NCI-H2227 treated with DMSO at 0.1 percent for 48 hours (cell line): ENCODE results near the gene MOSPD3.
"Not testable (repeated sequence)": the region's sequence is repeated elsewhere in the genome, so short reads cannot be mapped to it uniquely, and the experiment has no call there.

Source experiments
- DNase-seq: peaks from one replicate; lab custom pipeline; 2025; lab: John Stamatoyannopoulos, UW

MOSPD3 gene

GRCh38 chr7:100626530-100627237 is 14.3 kb downstream of the MOSPD3 start:
- DNase-seq, result peak; percentile 90

GRCh38 chr7:100627238-100627549 is 14.9 kb downstream of the MOSPD3 start:
- no peak for DNase-seq

GRCh38 chr7:100629117-100629716 is 16.9 kb downstream of the MOSPD3 start:
- no peak for DNase-seq

GRCh38 chr7:100630066-100630465 is 17.7 kb downstream of the MOSPD3 start:
- no peak for DNase-seq

GRCh38 chr7:100632951-100633717 is 20.8 kb downstream of the MOSPD3 start:
- no peak for DNase-seq

- DNase-seq, result no peak
Measured at GRCh38 chr7:100639995-100640516, 27.7 kb downstream of the MOSPD3 start.

- DNase-seq, result no peak
Measured at GRCh38 chr7:100640517-100641440, 28.4 kb downstream of the MOSPD3 start.

GRCh38 chr7:100641463-100641859 is 29.1 kb downstream of the MOSPD3 start, which contains the start of gene TFR2:
TFR2 (minus strand) TSS chr7:100641552; CDS start chr7:100641509, 43 bp downstream.
- no peak for DNase-seq

GRCh38 chr7:100641860-100642533 is 29.7 kb downstream of the MOSPD3 start:
- no peak for DNase-seq

GRCh38 chr7:100642534-100642907 is 30.2 kb downstream of the MOSPD3 start:
- DNase-seq, result no peak

GRCh38 chr7:100649826-100650565 is 37.7 kb downstream of the MOSPD3 start:
- no peak for DNase-seq

GRCh38 chr7:100654908-100655831 is 42.8 kb downstream of the MOSPD3 start:
- no peak for DNase-seq

GRCh38 chr7:100655908-100656674 is 43.8 kb downstream of the MOSPD3 start, which contains the start of gene ACTL6B:
ACTL6B (minus strand) TSS chr7:100656448; CDS start chr7:100656354, 94 bp downstream.
- peak; percentile 88 for DNase-seq

- DNase-seq, result not testable (repeated sequence)
Measured at GRCh38 chr7:100662194-100662776, 49.9 kb downstream of the MOSPD3 start.
